ENCODE data around the gene DDX17. TPM values are rescaled to one million over a fixed set of nuclear protein-coding genes. Genes with fewer than 3 reads are reported as not detected.

DDX17 gene
- total RNA-seq, 1 experiment from 2014 or later, result 234 TPM

DNA sequence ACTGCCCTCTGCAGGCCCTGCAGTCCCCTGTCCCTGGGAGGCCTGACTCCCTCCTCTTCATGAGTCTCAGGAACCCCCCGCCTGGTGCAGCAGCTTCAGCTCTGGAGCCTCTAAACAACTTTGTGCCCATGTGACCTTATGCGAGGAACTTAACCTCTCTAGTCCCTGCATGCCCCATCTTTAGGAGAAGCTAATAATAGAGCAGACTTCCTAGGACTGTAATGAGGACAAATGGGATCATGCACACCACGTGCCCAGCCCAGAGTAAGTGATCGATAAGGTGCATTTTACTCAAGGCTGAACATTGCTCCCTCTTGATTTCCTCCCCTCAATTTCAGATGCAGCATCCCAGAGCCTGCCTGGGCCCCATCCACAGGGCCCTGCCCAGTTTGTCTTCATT, 70.1 kb downstream of the DDX17 start:
- BruUV-seq (replicated peaks), result no TSS peak
- Histone ChIP-seq H3K36me3 (ENCODE audit: control insufficient read depth in 1 of 2, insufficient read depth in 2 of 2, low read length in 2 of 2) (no peaks in the 10 kb centered on the region), H3K4me3 (replicated peaks in 1 of 2; ENCODE audit: low read depth in 1 of 2, low read length in 2 of 2) (no peak overlapping the region), H3K4me2 (ENCODE audit: low read length) (no peak overlapping the region), H4K20me1 (ENCODE audit: insufficient read depth) (no peaks in the 10 kb centered on the region), H3K9me2 (ENCODE audit: insufficient read depth) (no peaks in the 10 kb centered on the region), H3K9me3 (ENCODE audit: control insufficient read depth in 1 of 2, insufficient read depth in 1 of 2, low read depth in 1 of 2, low read length in 2 of 2) (no peaks in the 10 kb centered on the region), H3K9ac (ENCODE audit: low read length) (no peak overlapping the region), H3K4me1 (ENCODE audit: control insufficient read depth in 1 of 2, insufficient read depth in 2 of 2, low read length in 2 of 2) (peaks cover 0 to 9% of the 10 kb centered on the region in 2 experiments; a peak in 1 of 4 replicates), H3K27me3 (ENCODE audit: insufficient read depth, low read length) (no peaks in the 10 kb centered on the region), H2AFZ (ENCODE audit: low read depth, low read length, poor library complexity, severe bottlenecking) (no peak overlapping the region), H3K79me2 (ENCODE audit: insufficient read depth, low read length) (no peaks in the 10 kb centered on the region), H3K27ac (ENCODE audit: low read depth, low read length) (no peak overlapping the region)
- no peak for TF ChIP-seq YY1 (IDR thresholded peaks at IDR 0.05; ENCODE audit: extremely low read depth, insufficient replicate concordance, low read depth, low read length)
- TF ChIP-seq, protein P1, sequence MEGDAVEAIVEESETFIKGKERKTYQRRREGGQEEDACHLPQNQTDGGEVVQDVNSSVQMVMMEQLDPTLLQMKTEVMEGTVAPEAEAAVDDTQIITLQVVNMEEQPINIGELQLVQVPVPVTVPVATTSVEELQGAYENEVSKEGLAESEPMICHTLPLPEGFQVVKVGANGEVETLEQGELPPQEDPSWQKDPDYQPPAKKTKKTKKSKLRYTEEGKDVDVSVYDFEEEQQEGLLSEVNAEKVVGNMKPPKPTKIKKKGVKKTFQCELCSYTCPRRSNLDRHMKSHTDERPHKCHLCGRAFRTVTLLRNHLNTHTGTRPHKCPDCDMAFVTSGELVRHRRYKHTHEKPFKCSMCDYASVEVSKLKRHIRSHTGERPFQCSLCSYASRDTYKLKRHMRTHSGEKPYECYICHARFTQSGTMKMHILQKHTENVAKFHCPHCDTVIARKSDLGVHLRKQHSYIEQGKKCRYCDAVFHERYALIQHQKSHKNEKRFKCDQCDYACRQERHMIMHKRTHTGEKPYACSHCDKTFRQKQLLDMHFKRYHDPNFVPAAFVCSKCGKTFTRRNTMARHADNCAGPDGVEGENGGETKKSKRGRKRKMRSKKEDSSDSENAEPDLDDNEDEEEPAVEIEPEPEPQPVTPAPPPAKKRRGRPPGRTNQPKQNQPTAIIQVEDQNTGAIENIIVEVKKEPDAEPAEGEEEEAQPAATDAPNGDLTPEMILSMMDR (IDR thresholded peaks at IDR 0.05 in 2 of 3, conservative IDR thresholded peaks at IDR 0.05 in 1 of 3; ENCODE audit: borderline replicate concordance in 1 of 3, insufficient read depth in 1 of 3, low read depth in 2 of 3, low read length in 2 of 3), result no peak
- TF ChIP-seq SIN3A (IDR thresholded peaks at IDR 0.05; ENCODE audit: low read depth), result no peak
- TF ChIP-seq, protein P2, sequence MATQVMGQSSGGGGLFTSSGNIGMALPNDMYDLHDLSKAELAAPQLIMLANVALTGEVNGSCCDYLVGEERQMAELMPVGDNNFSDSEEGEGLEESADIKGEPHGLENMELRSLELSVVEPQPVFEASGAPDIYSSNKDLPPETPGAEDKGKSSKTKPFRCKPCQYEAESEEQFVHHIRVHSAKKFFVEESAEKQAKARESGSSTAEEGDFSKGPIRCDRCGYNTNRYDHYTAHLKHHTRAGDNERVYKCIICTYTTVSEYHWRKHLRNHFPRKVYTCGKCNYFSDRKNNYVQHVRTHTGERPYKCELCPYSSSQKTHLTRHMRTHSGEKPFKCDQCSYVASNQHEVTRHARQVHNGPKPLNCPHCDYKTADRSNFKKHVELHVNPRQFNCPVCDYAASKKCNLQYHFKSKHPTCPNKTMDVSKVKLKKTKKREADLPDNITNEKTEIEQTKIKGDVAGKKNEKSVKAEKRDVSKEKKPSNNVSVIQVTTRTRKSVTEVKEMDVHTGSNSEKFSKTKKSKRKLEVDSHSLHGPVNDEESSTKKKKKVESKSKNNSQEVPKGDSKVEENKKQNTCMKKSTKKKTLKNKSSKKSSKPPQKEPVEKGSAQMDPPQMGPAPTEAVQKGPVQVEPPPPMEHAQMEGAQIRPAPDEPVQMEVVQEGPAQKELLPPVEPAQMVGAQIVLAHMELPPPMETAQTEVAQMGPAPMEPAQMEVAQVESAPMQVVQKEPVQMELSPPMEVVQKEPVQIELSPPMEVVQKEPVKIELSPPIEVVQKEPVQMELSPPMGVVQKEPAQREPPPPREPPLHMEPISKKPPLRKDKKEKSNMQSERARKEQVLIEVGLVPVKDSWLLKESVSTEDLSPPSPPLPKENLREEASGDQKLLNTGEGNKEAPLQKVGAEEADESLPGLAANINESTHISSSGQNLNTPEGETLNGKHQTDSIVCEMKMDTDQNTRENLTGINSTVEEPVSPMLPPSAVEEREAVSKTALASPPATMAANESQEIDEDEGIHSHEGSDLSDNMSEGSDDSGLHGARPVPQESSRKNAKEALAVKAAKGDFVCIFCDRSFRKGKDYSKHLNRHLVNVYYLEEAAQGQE (IDR thresholded peaks at IDR 0.05; ENCODE audit: low read depth), result no peak
- TF ChIP-seq, protein P3, sequence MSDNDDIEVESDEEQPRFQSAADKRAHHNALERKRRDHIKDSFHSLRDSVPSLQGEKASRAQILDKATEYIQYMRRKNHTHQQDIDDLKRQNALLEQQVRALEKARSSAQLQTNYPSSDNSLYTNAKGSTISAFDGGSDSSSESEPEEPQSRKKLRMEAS (IDR thresholded peaks at IDR 0.05), result no peak
- TF ChIP-seq ATF3 (IDR thresholded peaks at IDR 0.05), result no peak
- TF ChIP-seq EZH2 (IDR thresholded peaks at IDR 0.05), result no peak
- no peak for TF ChIP-seq CEBPB (IDR thresholded peaks at IDR 0.05; ENCODE audit: low read depth)
- TF ChIP-seq SP1 (IDR thresholded peaks at IDR 0.05; ENCODE audit: low read depth), result no peak
- DNase-seq (ENCODE audit: low read depth, low spot score) (no peak), ATAC-seq (no peak)
- intact Hi-C loops (cut with micrococcal nuclease), result no loop called here
- ChIA-PET RAD21 (ENCODE audit: low non-redundant PET in 1 of 2, low total read pairs in 2 of 2, uncharacterized antibody in 2 of 2, unreplicated experiment in 2 of 2) (no interaction called here), CTCF (no interaction called here), POLR2A (no interaction called here)

Measured in HCT116 (cell line).